Activated B cell treated with CpG ODN at 0.5 μM for 24 hours (primary cell): ENCODE data around the gene HCRTR1. TPM values are rescaled to one million over a fixed set of nuclear protein-coding genes. Genes with fewer than 3 reads are reported as not detected.
"Not testable (repeated sequence)": the region's sequence is repeated elsewhere in the genome, so short reads cannot be mapped to it uniquely, and the experiment has no call there.

Source experiments
- ATAC-seq: fragments of 200-7000 bp; cut with Tn5 transposase; one replicate; pipeline ENCODE4 v1.10.0; 2021; ENCODE audit warnings: low read depth, mild to moderate bottlenecking, moderate library complexity
- CTCF ChIA-PET: fragments of 350-600 bp; sonication (Branson Sonifier 250); formaldehyde crosslinking; loops from one replicate; lab custom pipeline; 2021; ENCODE audit warnings: antibody characterized with exemption; lab: Charles Lee
- POLR2A ChIA-PET: fragments of 350-600 bp; sonication (Branson Sonifier 250); formaldehyde crosslinking; loops from one replicate; lab custom pipeline; 2021; ENCODE audit warnings: antibody characterized with exemption; lab: Charles Lee
- DNase-seq: peaks from one replicate; pipeline ENCODE4 v3.0.0; 2022
- H3K27ac Mint-ChIP-seq: one replicate; pipeline ENCODE4 v1.8.0; 2020; ENCODE audit warnings: mixed read lengths
- H3K27me3 Mint-ChIP-seq: one replicate; pipeline ENCODE4 v1.8.0; 2021; ENCODE audit warnings: mixed read lengths
- H3K36me3 Mint-ChIP-seq: one replicate; pipeline ENCODE4 v1.8.0; 2021; ENCODE audit warnings: low read depth, mixed read lengths
- H3K4me1 Mint-ChIP-seq: one replicate; pipeline ENCODE4 v1.8.0; 2021; ENCODE audit warnings: mixed read lengths
- H3K4me3 Mint-ChIP-seq: one replicate; pipeline ENCODE4 v1.8.0; 2020; ENCODE audit warnings: mild to moderate bottlenecking, mixed read lengths
- H3K9me3 Mint-ChIP-seq: one replicate; pipeline ENCODE4 v1.8.0; 2020; ENCODE audit warnings: mixed read lengths
- CTCF ChIP-seq: fragments of 200-600 bp; IDR thresholded peaks from one replicate; pipeline ENCODE4 v1.8.0; 2022; ENCODE audit warnings: antibody characterized with exemption, mild to moderate bottlenecking
- intact Hi-C: fragments of 100-400 bp; cut with micrococcal nuclease; formaldehyde crosslinking; loops from one replicate; pipeline ENCODE4 v1.15.1; 2024
- total RNA-seq: library from RNA; stranded (reverse); gene quantifications from 2 replicates; pipeline ENCODE4 v1.2.3, GENCODE V29; 2022

HCRTR1 gene
- total RNA-seq, 1 donor from 2014 or later, result not detected

GRCh38 chr1:31585736-31586365, 31.6 kb upstream of the HCRTR1 start:
- TF ChIP-seq CTCF, result no peak
- Mint-ChIP-seq H3K27me3 (peaks cover 15% of the 10 kb centered on the region), H3K9me3 (no peaks in the 10 kb centered on the region), H3K4me3 (no peak overlapping the region), H3K4me1 (peaks cover 10% of the 10 kb centered on the region), H3K27ac (no peak overlapping the region), H3K36me3 (no peaks in the 10 kb centered on the region)
- CTCF ChIA-PET, result no interaction called here
- ATAC-seq (no peak), DNase-seq (no peak)
- intact Hi-C loops, result no loop called here
- POLR2A ChIA-PET, result no interaction called here

- Mint-ChIP-seq H3K9me3 (no peaks in the 10 kb centered on the region), H3K27me3 (peaks cover 20% of the 10 kb centered on the region), H3K36me3 (no peaks in the 10 kb centered on the region), H3K27ac (no peak overlapping the region), H3K4me1 (peaks cover 10% of the 10 kb centered on the region), H3K4me3 (no peak overlapping the region)
- no peak for DNase-seq
- TF ChIP-seq CTCF, result no peak
- no peak for ATAC-seq
- intact Hi-C loops, result no loop called here
- ChIA-PET POLR2A (no interaction called here), CTCF (interaction anchor here (1.5 kb wide), 1 partner anchor 32 kb away, joined by 8 read pairs; no protein-coding TSS in a partner anchor)
These were observed 30.8 kb upstream of the HCRTR1 start for GRCh38 chr1:31586376-31587327.

GRCh38 chr1:31587328-31587699, 30.2 kb upstream of the HCRTR1 start:
- intact Hi-C loops, H3K4me1 Mint-ChIP-seq, H3K9me3 Mint-ChIP-seq, DNase-seq, H3K4me3 Mint-ChIP-seq, H3K27ac Mint-ChIP-seq, H3K36me3 Mint-ChIP-seq, ATAC-seq: not testable (repeated sequence)
- ChIA-PET POLR2A (interaction anchor here (1.1 kb wide), 2 partner anchors 19 to 31 kb away, joined by 3 to 5 read pairs; partner anchors contain the start of gene HCRTR1), CTCF (interaction anchor here (0.6 to 1.5 kb wide), 2 partner anchors 31 to 424 kb away, joined by 3 to 8 read pairs; no protein-coding TSS in a partner anchor)
- H3K27me3 Mint-ChIP-seq, result peaks cover 26% of the 10 kb centered on the region

- H3K9me3 Mint-ChIP-seq, result no peaks in the 10 kb centered on the region
- DNase-seq (peak; percentile 46), ATAC-seq (peak; percentile 80)
- H3K36me3 Mint-ChIP-seq, result no peaks in the 10 kb centered on the region
- intact Hi-C loops, result loop anchor here (1.0 to 2.0 kb wide), 2 partner anchors 17 to 29 kb away; partner anchors contain the start of gene HCRTR1
- H3K27me3 Mint-ChIP-seq, result peaks cover 26% of the 10 kb centered on the region
- no peak for TF ChIP-seq CTCF
- no peak overlapping the region for H3K4me3 Mint-ChIP-seq
- ChIA-PET CTCF (interaction anchor here (0.6 to 1.5 kb wide), 5 partner anchors 9 to 425 kb away, joined by 3 to 8 read pairs (median 3); no protein-coding TSS in a partner anchor), POLR2A (interaction anchor here (0.5 to 1.1 kb wide), 3 partner anchors 18 to 31 kb away, joined by 3 to 5 read pairs (median 3); partner anchors contain the start of gene HCRTR1)
- peaks cover 10% of the 10 kb centered on the region for H3K4me1 Mint-ChIP-seq
- no peak overlapping the region for H3K27ac Mint-ChIP-seq
These were observed 29.6 kb upstream of the HCRTR1 start for GRCh38 chr1:31587720-31588423.

- peaks cover 10% of the 10 kb centered on the region for H3K4me1 Mint-ChIP-seq
- peaks cover 26% of the 10 kb centered on the region for H3K27me3 Mint-ChIP-seq
- intact Hi-C loops, result loop anchor here (1.0 to 2.0 kb wide), 2 partner anchors 16 to 28 kb away; partner anchors contain the start of gene HCRTR1
- no peak for TF ChIP-seq CTCF
- peak overlapping the region; percentile 32 for H3K4me3 Mint-ChIP-seq
- ATAC-seq (peak; percentile 18), DNase-seq (no peak)
- no peaks in the 10 kb centered on the region for H3K9me3 Mint-ChIP-seq
- no peak overlapping the region for H3K27ac Mint-ChIP-seq
- no peaks in the 10 kb centered on the region for H3K36me3 Mint-ChIP-seq
- CTCF ChIA-PET, result no interaction called here
- POLR2A ChIA-PET, result no interaction called here
These were observed 28.6 kb upstream of the HCRTR1 start for GRCh38 chr1:31588751-31589515.
